ENCODE data around the gene KIF5A.
"Not testable (repeated sequence)": the region's sequence is repeated elsewhere in the genome, so short reads cannot be mapped to it uniquely, and the experiment has no call there.

KIF5A gene

GRCh38 chr12:57558864-57559263 lies 9.0 kb downstream of the KIF5A start:
- DNase-seq (ENCODE audit: low spot score) = no peak

DNA sequence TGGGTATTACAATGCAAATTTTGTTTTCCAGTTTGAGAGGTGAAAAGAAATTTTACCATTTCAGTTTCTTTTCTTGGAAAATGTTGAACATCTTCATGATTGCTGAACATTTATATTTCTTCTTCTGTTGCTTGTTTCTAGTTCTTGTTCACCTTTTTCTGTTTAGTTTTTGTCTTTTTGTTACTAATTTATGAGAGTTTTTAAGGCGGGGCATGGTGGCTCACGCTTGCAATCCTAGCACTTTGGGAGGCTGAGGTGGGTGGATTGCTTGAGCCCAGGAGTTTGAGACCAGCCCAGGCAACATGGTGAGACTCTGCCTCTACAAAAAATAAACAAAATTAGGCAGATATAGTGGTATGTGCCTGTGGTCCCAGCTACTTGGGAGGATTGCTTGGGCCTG lies 10.7 kb downstream of the KIF5A start:
- DNase-seq (ENCODE audit: low spot score) = no peak

DNA sequence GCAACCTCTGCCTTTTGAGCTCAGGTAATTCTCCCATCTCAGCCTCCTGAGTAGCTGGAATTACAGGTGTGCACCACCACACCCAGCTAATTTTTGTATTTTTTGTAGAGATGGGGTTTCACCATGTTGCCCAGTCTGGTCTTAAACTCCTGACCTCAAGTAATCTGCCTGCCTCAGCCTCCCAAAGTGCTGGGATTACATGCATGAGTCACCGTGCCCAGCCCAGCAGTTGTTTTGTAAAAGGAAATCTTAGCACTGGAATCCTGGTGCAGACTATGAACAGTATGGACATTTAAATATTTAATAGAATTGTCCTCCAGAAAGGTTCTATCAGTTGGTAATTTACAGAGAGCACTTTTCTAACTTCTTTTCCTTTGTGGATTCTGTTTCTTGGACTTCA lies 11.3 kb downstream of the KIF5A start:
- DNase-seq (ENCODE audit: low spot score) = not testable (repeated sequence)

DNA sequence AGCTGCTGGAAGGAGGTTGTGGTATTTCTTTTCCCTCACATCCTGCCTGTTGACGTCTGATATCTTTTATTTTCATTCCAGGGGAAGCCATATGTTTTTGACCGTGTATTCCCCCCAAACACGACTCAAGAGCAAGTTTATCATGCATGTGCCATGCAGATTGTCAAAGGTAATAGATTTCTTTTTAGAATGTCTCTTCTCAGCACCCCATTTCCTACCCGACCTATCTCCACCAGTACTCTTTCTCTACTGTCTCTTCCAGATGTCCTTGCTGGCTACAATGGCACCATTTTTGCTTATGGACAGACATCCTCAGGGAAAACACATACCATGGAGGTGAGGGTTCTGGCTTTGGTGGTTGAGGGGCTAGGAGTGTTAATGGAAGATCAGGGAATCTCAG lies 13.5 kb downstream of the KIF5A start:
- DNase-seq (ENCODE audit: low spot score) = no peak

- no peak for DNase-seq (ENCODE audit: low spot score)
These were observed 14.4 kb downstream of the KIF5A start for GRCh38 chr12:57564178-57564740.

DNA sequence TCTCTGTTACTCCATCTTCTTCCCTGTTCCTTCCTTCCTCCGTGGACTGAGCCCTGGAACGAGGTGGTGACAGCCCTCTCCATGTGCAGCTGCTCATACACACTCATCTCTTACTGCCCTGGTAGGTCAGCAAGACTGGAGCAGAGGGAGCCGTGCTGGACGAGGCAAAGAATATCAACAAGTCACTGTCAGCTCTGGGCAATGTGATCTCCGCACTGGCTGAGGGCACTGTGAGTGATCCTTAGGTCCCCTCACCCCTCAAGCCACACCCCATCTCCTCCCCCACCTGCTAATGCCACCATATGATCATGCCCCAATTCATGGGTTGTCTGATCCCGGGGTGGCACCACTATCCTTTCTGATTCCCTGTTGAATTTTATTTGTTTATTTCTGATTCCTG lies 19.0 kb downstream of the KIF5A start:
- DNase-seq (ENCODE audit: low spot score) = no peak

DNA sequence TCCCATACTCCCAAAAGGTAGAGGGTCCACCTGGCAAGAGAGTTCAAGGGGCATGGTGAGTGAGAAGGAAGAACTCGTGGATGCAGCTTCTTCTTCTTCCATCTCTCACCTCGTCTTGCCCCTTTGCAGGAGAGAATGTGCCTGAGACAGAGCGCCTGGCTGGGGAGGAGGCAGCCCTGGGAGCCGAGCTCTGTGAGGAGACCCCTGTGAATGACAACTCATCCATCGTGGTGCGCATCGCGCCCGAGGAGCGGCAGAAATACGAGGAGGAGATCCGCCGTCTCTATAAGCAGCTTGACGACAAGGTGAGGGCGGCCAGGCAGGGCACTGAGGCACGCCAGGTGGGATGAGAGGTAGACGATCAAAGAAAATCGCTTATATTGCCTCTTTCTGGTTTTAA lies 20.0 kb downstream of the KIF5A start:
- DNase-seq (ENCODE audit: low spot score) = no peak

DNA sequence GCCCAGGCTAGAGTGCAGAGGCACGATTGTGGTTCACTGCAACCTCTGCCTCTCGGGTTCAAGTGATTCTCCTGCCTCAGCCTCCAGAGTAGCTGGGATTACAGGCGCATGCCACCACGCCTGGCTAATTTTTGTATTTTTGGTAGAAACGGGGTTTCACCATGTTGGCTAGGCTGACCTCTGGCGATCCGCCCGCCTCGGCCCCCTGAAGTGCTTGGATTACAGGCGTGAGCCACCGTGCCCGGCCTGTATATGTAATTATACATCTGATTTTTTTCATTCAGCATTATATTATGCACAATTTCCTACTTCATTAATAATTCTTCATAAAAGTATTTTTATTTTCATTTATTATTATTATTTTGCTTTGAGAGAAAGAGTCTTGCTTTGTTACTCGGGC lies 20.6 kb downstream of the KIF5A start:
- DNase-seq (ENCODE audit: low spot score) = not testable (repeated sequence)

DNA sequence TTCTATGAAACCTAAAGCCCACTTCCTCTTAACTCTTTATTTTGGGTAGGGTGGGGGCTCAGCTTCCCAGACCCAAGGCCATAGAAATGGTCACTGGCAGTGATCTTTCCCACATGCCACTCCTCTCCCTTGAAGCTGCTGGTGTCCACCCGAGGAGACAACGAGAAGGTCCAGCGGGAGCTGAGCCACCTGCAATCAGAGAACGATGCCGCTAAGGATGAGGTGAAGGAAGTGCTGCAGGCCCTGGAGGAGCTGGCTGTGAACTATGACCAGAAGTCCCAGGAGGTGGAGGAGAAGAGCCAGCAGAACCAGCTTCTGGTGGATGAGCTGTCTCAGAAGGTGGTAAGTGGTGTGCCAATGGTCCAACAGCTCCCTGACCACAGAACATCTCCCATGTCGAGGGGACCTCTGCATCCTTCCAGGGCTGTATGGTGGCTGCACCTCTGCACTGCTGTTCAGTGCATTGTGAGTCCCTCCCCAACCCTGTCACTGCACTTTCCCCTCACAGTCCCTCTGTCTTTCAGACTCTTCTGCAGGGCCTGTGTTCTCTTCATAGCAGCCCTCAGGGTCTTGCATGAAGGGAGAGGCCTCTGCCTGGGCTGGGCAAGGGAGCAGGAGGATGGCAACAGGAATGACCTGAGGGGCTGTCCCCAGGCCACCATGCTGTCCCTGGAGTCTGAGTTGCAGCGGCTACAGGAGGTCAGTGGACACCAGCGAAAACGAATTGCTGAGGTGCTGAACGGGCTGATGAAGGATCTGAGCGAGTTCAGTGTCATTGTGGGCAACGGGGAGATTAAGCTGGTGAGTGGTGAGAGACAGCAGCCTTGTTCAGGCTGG lies 22.3 kb downstream of the KIF5A start:
- no peak for DNase-seq (ENCODE audit: low spot score)

- no peak for DNase-seq (ENCODE audit: low spot score)
These were observed 25.0 kb downstream of the KIF5A start for GRCh38 chr12:57574795-57575194.

DNA sequence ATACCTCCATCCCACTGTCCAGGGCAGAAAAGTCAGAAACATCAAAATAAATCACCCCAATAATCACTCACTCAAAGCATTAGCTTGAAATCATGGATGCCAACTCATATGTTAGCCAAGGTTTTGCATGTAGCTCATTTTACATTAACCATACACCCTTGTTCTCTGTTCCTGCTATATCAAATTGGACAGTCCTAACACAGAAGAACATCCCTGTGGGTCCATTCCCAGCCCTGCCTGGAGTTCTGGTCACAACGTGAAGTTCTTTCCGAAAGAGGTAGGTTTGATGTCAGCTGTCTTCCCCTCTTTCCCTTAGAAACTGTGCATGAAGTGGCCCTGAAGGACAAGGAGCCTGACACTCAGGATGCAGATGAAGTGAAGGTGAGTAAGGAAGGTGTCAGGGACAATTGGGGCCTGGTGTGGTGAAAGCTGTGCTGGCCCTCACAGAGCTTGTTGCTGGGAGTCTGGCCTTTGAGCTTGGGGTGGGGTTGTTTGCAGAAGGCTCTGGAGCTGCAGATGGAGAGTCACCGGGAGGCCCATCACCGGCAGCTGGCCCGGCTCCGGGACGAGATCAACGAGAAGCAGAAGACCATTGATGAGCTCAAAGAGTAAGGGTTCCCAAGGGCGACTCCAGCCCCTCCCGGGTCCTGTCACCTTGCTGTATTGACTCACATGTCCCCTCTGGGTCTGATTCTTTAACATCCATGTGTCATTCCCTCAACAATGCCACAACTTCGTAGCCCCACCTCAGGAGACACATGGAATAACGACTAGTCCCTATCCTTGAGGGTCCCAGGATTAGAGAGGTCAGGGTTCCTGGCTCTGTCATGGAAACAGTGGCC lies 26.1 kb downstream of the KIF5A start:
- no peak for DNase-seq (ENCODE audit: low spot score)

- peak; percentile 80 for DNase-seq (ENCODE audit: low spot score)
These were observed 26.8 kb downstream of the KIF5A start for GRCh38 chr12:57576613-57577160.

GRCh38 chr12:57577981-57578758 lies 28.3 kb downstream of the KIF5A start:
- no peak for DNase-seq (ENCODE audit: low spot score)

DNA sequence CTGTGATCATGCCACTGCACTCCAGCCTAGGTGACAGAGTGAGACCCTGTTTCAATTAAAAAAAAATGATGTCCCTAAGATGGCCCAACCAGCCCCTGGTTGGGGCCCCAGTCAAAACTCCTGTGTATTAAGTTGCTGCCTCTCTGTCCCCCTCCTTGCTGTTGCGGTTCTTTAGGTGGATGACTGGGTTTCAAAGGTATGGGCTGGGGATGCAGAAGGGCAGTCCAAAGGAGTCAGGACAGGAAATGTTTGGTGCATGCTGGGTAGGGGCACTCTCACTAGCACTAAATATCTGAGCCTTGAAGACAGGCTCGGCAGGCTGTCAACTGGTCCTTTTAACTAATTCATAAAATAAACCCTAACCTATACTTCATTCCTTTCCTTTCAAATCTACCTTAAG lies 29.2 kb downstream of the KIF5A start:
- DNase-seq (ENCODE audit: low spot score) = no peak

DNA sequence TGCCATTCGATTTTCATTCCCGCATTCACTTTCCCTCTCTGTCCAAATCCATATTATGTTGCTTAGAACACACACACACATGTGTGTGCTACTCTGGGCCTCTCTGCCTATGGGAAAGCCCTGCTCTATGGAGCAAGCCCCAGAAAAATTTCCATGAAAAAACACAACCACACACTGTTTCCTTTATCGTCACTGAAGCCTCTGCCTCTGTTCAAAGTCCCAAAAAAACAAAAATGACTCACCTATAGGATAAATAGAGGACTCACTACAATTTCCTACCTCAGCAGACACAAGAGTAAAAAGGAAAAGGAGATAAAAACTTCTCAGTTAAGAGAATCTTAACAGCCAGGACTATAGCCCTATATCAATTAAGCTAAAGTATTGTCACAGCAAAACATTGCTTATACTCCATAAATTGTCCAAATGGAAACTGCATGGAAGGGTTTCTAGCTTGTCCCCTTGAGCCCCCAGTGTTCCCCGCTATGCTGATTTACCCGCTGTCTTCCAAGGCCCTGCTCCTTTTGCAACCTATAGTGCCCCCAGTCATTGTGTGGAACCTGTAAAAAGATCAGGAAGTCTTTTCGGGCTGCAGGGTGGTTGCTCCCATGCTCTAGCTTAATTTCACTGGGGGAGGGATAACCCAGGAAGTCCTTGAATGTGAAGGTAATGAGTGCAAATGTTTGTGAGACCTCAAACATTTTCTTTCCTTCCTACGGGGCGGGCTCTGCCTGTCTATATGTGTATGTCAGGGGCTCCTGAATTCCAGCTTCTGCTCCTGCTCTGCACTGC lies 30.0 kb downstream of the KIF5A start:
- peak; percentile 44 for DNase-seq (ENCODE audit: low spot score)

GRCh38 chr12:57580466-57580795 lies 30.6 kb downstream of the KIF5A start:
- DNase-seq (ENCODE audit: low spot score) = no peak

GRCh38 chr12:57581802-57582201 lies 32.0 kb downstream of the KIF5A start:
- DNase-seq (ENCODE audit: low spot score) = no peak

DNA sequence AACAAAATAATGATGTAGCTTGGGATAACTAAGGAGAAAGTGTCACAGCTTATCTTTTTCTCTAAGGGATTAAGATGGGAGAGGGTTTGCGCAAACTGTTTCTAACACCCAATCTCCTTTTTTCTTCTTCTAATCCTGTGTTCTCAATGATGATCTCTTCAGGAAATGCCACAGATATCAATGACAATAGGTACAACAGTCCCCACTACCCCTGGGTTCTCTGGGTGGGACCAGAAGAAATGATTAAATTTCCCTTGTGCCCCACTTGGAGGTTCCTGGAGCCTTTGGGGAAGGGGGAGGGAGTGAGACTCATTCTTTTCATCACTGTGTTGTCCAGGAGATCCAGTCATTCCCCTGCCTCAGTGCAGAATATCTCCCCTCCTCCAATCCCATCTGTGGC lies 32.6 kb downstream of the KIF5A start:
- DNase-seq (ENCODE audit: low spot score) = no peak

GRCh38 chr12:57583008-57583831 lies 33.4 kb downstream of the KIF5A start:
- DNase-seq (ENCODE audit: low spot score) = peak; percentile 82

GRCh38 chr12:57584050-57584449 lies 34.2 kb downstream of the KIF5A start:
- DNase-seq (ENCODE audit: low spot score) = no peak
